GM19193 (cell line): ENCODE data around the gene BRPF1.
A peak's percentile ranks its signal among the peaks of the same experiment; 100 is the strongest.

Experiments
- POLR2A ChIP-seq: IDR thresholded peaks from 4 replicates; pipeline ENCODE4 v1.6.1; 2011; ENCODE audit not compliant: insufficient read depth, insufficient read length; ENCODE audit errors: extremely low read depth

Gene BRPF1

GRCh38 chr3:9731206-9732079 lies at the start of gene BRPF1:
Gene BRPF1 (plus strand): TSS chr3:9731735. CDS start chr3:9734141, 2,406 bp downstream.
- TF ChIP-seq POLR2A, result peak; percentile 81

- peak; percentile 15 for TF ChIP-seq POLR2A
These were observed 49.4 kb upstream of the BRPF1 start for GRCh38 chr3:9682096-9682495.

- no peak for TF ChIP-seq POLR2A
These were observed 48.1 kb upstream of the BRPF1 start for GRCh38 chr3:9683426-9683825.

- no peak for TF ChIP-seq POLR2A
These were observed 46.1 kb upstream of the BRPF1 start for GRCh38 chr3:9685216-9686049.

GRCh38 chr3:9686050-9686550 lies 45.4 kb upstream of the BRPF1 start:
- TF ChIP-seq POLR2A, result no peak

GRCh38 chr3:9686703-9687102 lies 44.8 kb upstream of the BRPF1 start:
- TF ChIP-seq POLR2A, result no peak

GRCh38 chr3:9687514-9687913 lies 44.0 kb upstream of the BRPF1 start:
- no peak for TF ChIP-seq POLR2A

GRCh38 chr3:9688961-9689360 lies 42.6 kb upstream of the BRPF1 start:
- TF ChIP-seq POLR2A, result no peak

- TF ChIP-seq POLR2A, result no peak
These were observed 41.8 kb upstream of the BRPF1 start for GRCh38 chr3:9689757-9690156.

- TF ChIP-seq POLR2A, result no peak
These were observed 40.8 kb upstream of the BRPF1 start for GRCh38 chr3:9690451-9691450.

GRCh38 chr3:9691636-9692035 lies 39.9 kb upstream of the BRPF1 start:
- TF ChIP-seq POLR2A, result no peak

GRCh38 chr3:9692416-9692815 lies 39.1 kb upstream of the BRPF1 start:
- TF ChIP-seq POLR2A, result no peak

- no peak for TF ChIP-seq POLR2A
These were observed 36.2 kb upstream of the BRPF1 start for GRCh38 chr3:9695345-9695744.

- TF ChIP-seq POLR2A, result no peak
These were observed 35.8 kb upstream of the BRPF1 start for GRCh38 chr3:9695746-9696145.
